H1 (cell line): ENCODE measurements around the gene GRIN2C. TPM values are rescaled to one million over a fixed set of nuclear protein-coding genes. Genes with fewer than 3 reads are reported as not detected.

Source experiments
- CTCF ChIA-PET: fragments of 300-600 bp; sonication (Branson Sonifier 250); formaldehyde crosslinking; loops from one replicate; lab custom pipeline; 2021; ENCODE audit not compliant: partially characterized antibody; lab: Charles Lee
- POLR2A ChIA-PET: fragments of 300-600 bp; sonication (Branson Sonifier 250); formaldehyde crosslinking; loops from one replicate; lab custom pipeline; 2021; ENCODE audit warnings: inconsistent platforms; ENCODE audit not compliant: partially characterized antibody; lab: Charles Lee
- DNase-seq, 2 experiments: peaks; one replicate each; pipeline versions ENCODE4 v3.0.0 to v3.0.0-alpha.2; 2010 to 2022; ENCODE audit warnings: low spot score in 2 of 2, low read depth in 1 of 2, mixed read lengths in 1 of 2
- FAIRE-seq: peaks from 2 replicates; lab custom pipeline; 2011; peaks lifted over from hg19 to GRCh38; lab: Jason Lieb, UNC
- H2AFZ ChIP-seq: 2 replicates; pipeline ENCODE4 v1.8.1; 2012; ENCODE audit warnings: low read length, inconsistent platforms
- H2AK5ac ChIP-seq: 2 replicates; pipeline ENCODE4 v1.6.1; 2013; ENCODE audit warnings: low read depth, low read length
- H2BK120ac ChIP-seq: replicated peaks from 2 replicates; pipeline ENCODE3; 2013; ENCODE audit warnings: low read depth, low read length, inconsistent platforms
- H2BK12ac ChIP-seq: 2 replicates; pipeline ENCODE4 v1.6.1; 2013; ENCODE audit warnings: low read depth, low read length
- H2BK15ac ChIP-seq: 2 replicates; pipeline ENCODE4 v1.6.1; 2013; ENCODE audit warnings: low read length
- H2BK20ac ChIP-seq: 2 replicates; pipeline ENCODE4 v1.6.1; 2013; ENCODE audit warnings: low read length
- H2BK5ac ChIP-seq: 2 replicates; pipeline ENCODE4 v1.6.1; 2013; ENCODE audit warnings: low read depth, low read length
- H3K14ac ChIP-seq: 2 replicates; pipeline ENCODE4 v1.6.1; 2013; ENCODE audit warnings: inconsistent platforms; ENCODE audit not compliant: insufficient read length
- H3K18ac ChIP-seq: 2 replicates; pipeline ENCODE4 v1.6.1; 2013; ENCODE audit warnings: low read length; ENCODE audit errors: extremely low read depth
- H3K23ac ChIP-seq: 2 replicates; pipeline ENCODE4 v1.6.1; 2013; ENCODE audit warnings: inconsistent platforms; ENCODE audit not compliant: insufficient read length
- H3K23me2 ChIP-seq: 2 replicates; pipeline ENCODE4 v1.6.1; 2013; ENCODE audit warnings: low read depth, low read length
- H3K27ac ChIP-seq: 2 replicates; pipeline ENCODE4 v1.6.1; 2011; ENCODE audit warnings: low read depth, low read length, inconsistent platforms
- H3K27me3 ChIP-seq, 4 experiments: replicated peaks in 1 of 4; 1 replicate in 1 of 4; 2 replicates in 3 of 4; pipeline versions ENCODE4 v1.6.1 to v1.8.1; 2011 to 2013; ENCODE audit warnings: low read length in 3 of 4, mild to moderate bottlenecking in 3 of 4, inconsistent platforms in 2 of 4, mixed read lengths in 2 of 4, moderate library complexity in 1 of 4; ENCODE audit not compliant: control insufficient read depth in 3 of 4, insufficient read depth in 3 of 4; ENCODE audit errors: extremely low read depth in 1 of 4
- H3K36me3 ChIP-seq, 4 experiments: 2 replicates each; pipeline versions ENCODE4 v1.6.1 to v1.8.1; 2011 to 2013; ENCODE audit warnings: mild to moderate bottlenecking in 4 of 4, low read length in 3 of 4, moderate library complexity in 2 of 4, control low read depth in 1 of 4, inconsistent platforms in 1 of 4; ENCODE audit not compliant: insufficient read depth in 4 of 4, control insufficient read depth in 2 of 4
- H3K4ac ChIP-seq: replicated peaks from 2 replicates; pipeline ENCODE3; 2013; ENCODE audit warnings: low read length, low read depth, mixed read lengths, inconsistent platforms; ENCODE audit not compliant: insufficient read length
- H3K4me1 ChIP-seq, 4 experiments: replicated peaks in 1 of 4; 1 replicate in 1 of 4; 2 replicates in 3 of 4; pipeline versions ENCODE4 v1.6.1 to v1.8.1; 2011 to 2013; ENCODE audit warnings: low read length in 3 of 4, inconsistent platforms in 2 of 4, mixed read lengths in 1 of 4; ENCODE audit not compliant: insufficient read depth in 4 of 4, control insufficient read depth in 3 of 4
- H3K4me2 ChIP-seq, 2 experiments: 2 replicates each; pipeline versions ENCODE4 v1.6.1 to v1.8.1; 2011 to 2013; ENCODE audit warnings: low read depth in 2 of 2, low read length in 2 of 2, control low read depth in 1 of 2, inconsistent platforms in 1 of 2, mild to moderate bottlenecking in 1 of 2; ENCODE audit not compliant: insufficient read depth in 1 of 2
- H3K4me3 ChIP-seq, 4 experiments: fragments of 200-600, 300-600 bp in 1 of 4; sonication (generic), shearing (Covaris generic), sonication (Bioruptor Twin) in 1 of 4; 2 replicates each; pipeline versions ENCODE4 v1.5.1 to v1.8.1; 2011 to 2016; ENCODE audit warnings: low read length in 4 of 4, low read depth in 3 of 4, control low read depth in 2 of 4, inconsistent platforms in 2 of 4, mild to moderate bottlenecking in 2 of 4, mixed read lengths in 1 of 4, moderate library complexity in 1 of 4; ENCODE audit not compliant: insufficient read depth in 2 of 4; ENCODE audit errors: extremely low read depth in 1 of 4
- H3K56ac ChIP-seq: replicated peaks from 2 replicates; pipeline ENCODE3; 2013; ENCODE audit warnings: low read depth, mild to moderate bottlenecking, mixed read lengths, low read length, inconsistent platforms; ENCODE audit not compliant: insufficient read length
- H3K79me1 ChIP-seq: 2 replicates; pipeline ENCODE4 v1.6.1; 2013; ENCODE audit warnings: low read depth, low read length, control low read depth
- H3K79me2 ChIP-seq, 2 experiments: 2 replicates each; pipeline versions ENCODE4 v1.6.1 to v1.8.1; 2012 to 2013; ENCODE audit warnings: low read length in 2 of 2, mild to moderate bottlenecking in 2 of 2, inconsistent platforms in 1 of 2; ENCODE audit not compliant: insufficient read depth in 2 of 2, control insufficient read depth in 1 of 2
- H3K9ac ChIP-seq, 4 experiments: replicated peaks in 1 of 4; 1 replicate in 1 of 4; 2 replicates in 3 of 4; pipeline versions ENCODE4 v1.6.1 to v1.8.1; 2011 to 2013; ENCODE audit warnings: low read depth in 3 of 4, low read length in 3 of 4, control low read depth in 2 of 4, mild to moderate bottlenecking in 2 of 4, moderate library complexity in 2 of 4, inconsistent platforms in 1 of 4; ENCODE audit errors: extremely low read depth in 1 of 4
- H3K9me3 ChIP-seq, 2 experiments: 2 replicates each; pipeline versions ENCODE4 v1.6.1 to v1.8.1; 2012 to 2013; ENCODE audit warnings: mild to moderate bottlenecking in 2 of 2, moderate library complexity in 2 of 2, control low read depth in 1 of 2, inconsistent platforms in 1 of 2, low read depth in 1 of 2, low read length in 1 of 2, mixed read lengths in 1 of 2; ENCODE audit not compliant: insufficient read depth in 2 of 2
- H4K20me1 ChIP-seq, 2 experiments: replicated peaks in 1 of 2; 2 replicates each; pipeline versions ENCODE3 to v1.8.1; 2011 to 2013; ENCODE audit warnings: inconsistent platforms in 2 of 2, low read length in 2 of 2, mild to moderate bottlenecking in 1 of 2; ENCODE audit not compliant: insufficient read depth in 2 of 2, control insufficient read depth in 1 of 2
- H4K5ac ChIP-seq: 2 replicates; pipeline ENCODE4 v1.6.1; 2013; ENCODE audit warnings: low read length, low read depth, mixed read lengths, inconsistent platforms; ENCODE audit not compliant: insufficient read length
- H4K8ac ChIP-seq: 2 replicates; pipeline ENCODE4 v1.8.0; 2013; ENCODE audit warnings: mild to moderate bottlenecking, moderate library complexity, low read length, inconsistent platforms; ENCODE audit not compliant: insufficient read depth; ENCODE audit errors: extremely low read depth
- H4K91ac ChIP-seq: replicated peaks from 2 replicates; pipeline ENCODE3; 2013; ENCODE audit warnings: low read length, mixed read lengths, inconsistent platforms; ENCODE audit not compliant: insufficient read length
- CEBPB ChIP-seq: IDR thresholded peaks from 2 replicates; pipeline ENCODE4 v1.6.1; 2012; ENCODE audit warnings: low read depth, low read length
- CTBP2 ChIP-seq: IDR thresholded peaks from 2 replicates; pipeline ENCODE4 v1.7.0; 2011; ENCODE audit warnings: borderline replicate concordance, mild to moderate bottlenecking, moderate library complexity, mixed read lengths, low read length; ENCODE audit not compliant: insufficient read depth, insufficient read length
- EP300 ChIP-seq, 2 experiments: IDR thresholded peaks; 1 replicate in 1 of 2; 2 replicates in 1 of 2; pipeline ENCODE4 v1.6.1; 2011 to 2012; ENCODE audit warnings: low read depth in 2 of 2, low read length in 2 of 2, mild to moderate bottlenecking in 2 of 2, borderline replicate concordance in 1 of 2, inconsistent platforms in 1 of 2, moderate library complexity in 1 of 2
- GABPA ChIP-seq: IDR thresholded peaks from 2 replicates; pipeline ENCODE4 v1.6.1; 2011; ENCODE audit warnings: mild to moderate bottlenecking, low read length, moderate library complexity, borderline replicate concordance; ENCODE audit not compliant: insufficient read depth
- JUND ChIP-seq: IDR thresholded peaks from 2 replicates; pipeline ENCODE4 v1.6.1; 2011; ENCODE audit warnings: mild to moderate bottlenecking, improper control_type of control experiment, low read length
- RAD21 ChIP-seq, 2 experiments: IDR thresholded peaks in 1 of 2; conservative IDR thresholded peaks in 1 of 2; 2 replicates each; pipeline ENCODE4 v1.6.1; 2011; ENCODE audit warnings: low read depth in 2 of 2, low read length in 2 of 2, improper control_type of control experiment in 1 of 2, inconsistent platforms in 1 of 2, mild to moderate bottlenecking in 1 of 2, moderate library complexity in 1 of 2
- RXRA ChIP-seq: IDR thresholded peaks from 2 replicates; pipeline ENCODE4 v1.6.1; 2011; ENCODE audit warnings: low read depth, mild to moderate bottlenecking, low read length, moderate library complexity; ENCODE audit not compliant: insufficient read depth
- SUZ12 ChIP-seq: fragments of 200-600 bp; sonication (generic); IDR thresholded peaks from 2 replicates; pipeline ENCODE4 v1.6.1; 2012; ENCODE audit warnings: mild to moderate bottlenecking, inconsistent platforms, low read length, moderate library complexity, mixed read lengths
- TAF7 ChIP-seq: optimal IDR thresholded peaks from 2 replicates; pipeline ENCODE3; 2011; ENCODE audit warnings: low read depth, mild to moderate bottlenecking, inconsistent platforms, low read length, moderate library complexity, borderline replicate concordance
- TCF12 ChIP-seq: IDR thresholded peaks from 2 replicates; pipeline ENCODE4 v1.6.1; 2011; ENCODE audit warnings: low read depth, mild to moderate bottlenecking, low read length
- WGBS, 2 experiments: shearing (Covaris generic) in 1 of 2; methylation state at CpG; one replicate each; pipeline versions ENCODE4 v1.1.6 to v1.1.7; 2013 to 2015; ENCODE audit warnings: low lambda C conversion rate in 2 of 2, mixed read lengths in 2 of 2, inconsistent platforms in 1 of 2, low coverage in 1 of 2, missing lambda C conversion rate in 1 of 2; ENCODE audit not compliant: insufficient replicate concordance in 2 of 2, insufficient coverage in 1 of 2, insufficient read length in 1 of 2; ENCODE audit errors: extremely low coverage in 1 of 2, missing lambda C conversion rate in 1 of 2; 5-methylcytosine and 5-hydroxymethylcytosine counted together
- polyA plus RNA-seq, 7 experiments: library from polyadenylated mRNA; depleted of rRNA in 3 of 7; stranded (reverse) in 5 of 7; unstranded in 2 of 7; fragments of >200 nt in 5 of 7; fragments of 200-250 nt in 2 of 7; gene quantifications; 1 replicate in 5 of 7; 2 replicates in 1 of 7; 4 replicates in 1 of 7; pipeline versions ENCODE4 v1.2.1 to v1.2.3, GENCODE V29; 2011 to 2013; ENCODE audit warnings: missing spikeins in 2 of 7, mixed read lengths in 2 of 7
- total RNA-seq: library from RNA; stranded (reverse); fragmentation: NEBNext Ultra II Directional; extraction: Animal tissue kit (Norgen Biotek cat#: 25700); gene quantifications from 2 replicates; pipeline ENCODE4 v1.2.1, GENCODE V29; 2021

The GRIN2C gene
- total and polyA plus RNA-seq, 2 of the 8 experiments (the other 6 are each of a cell fraction or from before 2014, with no cell fraction given): 0.06 to 0.07 TPM

DNA sequence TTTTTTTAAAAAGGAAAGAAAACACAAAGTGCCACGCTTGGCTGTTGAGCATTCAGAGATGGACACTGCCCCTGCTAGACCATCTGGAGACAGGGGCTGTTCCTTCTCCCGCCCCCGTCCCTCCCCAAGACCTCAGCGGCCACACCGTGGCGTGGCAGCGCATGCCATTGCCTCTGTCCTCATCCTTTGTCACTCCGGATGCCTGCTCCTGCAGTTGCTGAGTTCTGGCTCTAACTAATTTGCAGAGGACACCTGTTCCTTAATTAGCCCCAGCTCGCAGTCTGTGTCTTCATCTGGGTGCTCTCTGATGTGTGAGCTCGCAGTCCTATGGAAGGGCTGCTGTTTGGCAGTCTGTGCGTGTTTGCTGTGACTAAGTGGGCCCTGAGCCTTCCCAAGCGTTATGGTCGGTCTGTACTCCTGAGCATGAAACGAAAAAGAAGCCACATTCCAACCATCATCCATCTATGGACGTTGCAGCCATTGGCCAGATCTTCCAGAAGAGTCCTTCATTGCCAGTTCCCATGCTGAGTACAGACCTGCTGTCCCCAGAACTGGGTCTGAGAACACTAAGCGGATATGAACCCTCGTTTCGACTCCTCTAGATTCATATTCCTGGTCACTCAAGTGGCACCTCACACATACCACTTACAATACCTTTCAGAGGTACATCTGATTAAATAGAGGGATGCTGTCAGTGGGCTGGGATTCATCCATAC is 42.6 kb downstream of the GRIN2C start:
- H3K56ac ChIP-seq: no peak overlapping the region
- CTCF ChIA-PET: interaction anchor here (0.6 to 99.6 kb wide), 3 partner anchors 1 to 131 kb away, joined by 3 to 2981 read pairs (median 2981); partner anchors contain the start of genes FDXR, GRIN2C and NAT9
- H4K20me1 ChIP-seq: peaks cover 11 to 15% of the 10 kb centered on the region in 2 experiments
- H3K23ac ChIP-seq: no peak overlapping the region
- no peak overlapping the region for H2BK120ac ChIP-seq
- no peak overlapping the region for H2AFZ ChIP-seq
- H3K18ac ChIP-seq: no peak overlapping the region
- no peak overlapping the region for H2BK20ac ChIP-seq
- no peak overlapping the region for H2BK5ac ChIP-seq
- H3K9ac ChIP-seq: no peak overlapping the region
- H4K8ac ChIP-seq: no peak overlapping the region
- H3K36me3 ChIP-seq: peaks cover 0 to 3% (median 0%) of the 10 kb centered on the region in 4 experiments; a peak in 2 of 8 replicates
- no peak for DNase-seq
- H3K4me2 ChIP-seq: no peak overlapping the region
- no peak overlapping the region for H2BK12ac ChIP-seq
- peaks cover 0 to 2% (median 1%) of the 10 kb centered on the region in 4 experiments; a peak in 2 of 7 replicates for H3K4me1 ChIP-seq
- H2BK15ac ChIP-seq: no peak overlapping the region
- whole genome bisulfite sequencing, 2 experiments: 93% methylated on average over 16 of the region's 18 CpGs; no CpG with 5 or more reads in 1 of the 2 experiments
- H3K4ac ChIP-seq: no peak overlapping the region
- H3K4me3 ChIP-seq: no peak overlapping the region
- no peaks in the 10 kb centered on the region for H3K23me2 ChIP-seq
- no peaks in the 10 kb centered on the region for H3K79me2 ChIP-seq
- POLR2A ChIA-PET: interaction anchor here (1.8 kb wide), 1 partner anchor 10 kb away, joined by 6 read pairs; no protein-coding TSS in a partner anchor
- no peak overlapping the region for H4K91ac ChIP-seq
- H3K14ac ChIP-seq: no peak overlapping the region
- H3K9me3 ChIP-seq: no peaks in the 10 kb centered on the region
- H3K79me1 ChIP-seq: no peaks in the 10 kb centered on the region
- no peak overlapping the region for H2AK5ac ChIP-seq
- H3K27ac ChIP-seq: no peak overlapping the region
- no peak overlapping the region for H4K5ac ChIP-seq
- H3K27me3 ChIP-seq: peaks cover 0 to 2% (median 0%) of the 10 kb centered on the region in 4 experiments; a peak in 3 of 7 replicates
- FAIRE-seq: no peak
- no peak for TF ChIP-seq GABPA
- TF ChIP-seq EP300 (IDR thresholded peaks at IDR 0.05; ENCODE audit: borderline replicate concordance in 1 of 2, low read depth in 2 of 2, low read length in 2 of 2): no peak
- no peak for TF ChIP-seq SUZ12
- no peak for TF ChIP-seq CTBP2
- no peak for TF ChIP-seq RAD21 (IDR thresholded peaks at IDR 0.05 in 1 of 2, conservative IDR thresholded peaks at IDR 0.05 in 1 of 2; ENCODE audit: low read depth in 2 of 2, low read length in 2 of 2)
- TF ChIP-seq CEBPB: no peak
- TF ChIP-seq JUND: no peak
- no peak for TF ChIP-seq RXRA
- TF ChIP-seq TCF12: no peak
- TF ChIP-seq TAF7: no peak
